DND-41 (cell line): ENCODE results near the gene ACAD8.

Experiments
- EZH2 ChIP-seq: IDR thresholded peaks from 3 replicates; pipeline ENCODE4 v1.6.1; 2012; ENCODE audit warnings: borderline replicate concordance, low read depth, mild to moderate bottlenecking, moderate library complexity, low read length, inconsistent platforms; ENCODE audit not compliant: severe bottlenecking
- TF ChIP-seq, protein P1 (sequence below): IDR thresholded peaks from 2 replicates; pipeline ENCODE4 v1.5.1; 2012; ENCODE audit warnings: borderline replicate concordance, low read length, moderate library complexity, mild to moderate bottlenecking; ENCODE audit not compliant: poor library complexity, severe bottlenecking; ENCODE audit errors: extremely low read depth

DNA sequence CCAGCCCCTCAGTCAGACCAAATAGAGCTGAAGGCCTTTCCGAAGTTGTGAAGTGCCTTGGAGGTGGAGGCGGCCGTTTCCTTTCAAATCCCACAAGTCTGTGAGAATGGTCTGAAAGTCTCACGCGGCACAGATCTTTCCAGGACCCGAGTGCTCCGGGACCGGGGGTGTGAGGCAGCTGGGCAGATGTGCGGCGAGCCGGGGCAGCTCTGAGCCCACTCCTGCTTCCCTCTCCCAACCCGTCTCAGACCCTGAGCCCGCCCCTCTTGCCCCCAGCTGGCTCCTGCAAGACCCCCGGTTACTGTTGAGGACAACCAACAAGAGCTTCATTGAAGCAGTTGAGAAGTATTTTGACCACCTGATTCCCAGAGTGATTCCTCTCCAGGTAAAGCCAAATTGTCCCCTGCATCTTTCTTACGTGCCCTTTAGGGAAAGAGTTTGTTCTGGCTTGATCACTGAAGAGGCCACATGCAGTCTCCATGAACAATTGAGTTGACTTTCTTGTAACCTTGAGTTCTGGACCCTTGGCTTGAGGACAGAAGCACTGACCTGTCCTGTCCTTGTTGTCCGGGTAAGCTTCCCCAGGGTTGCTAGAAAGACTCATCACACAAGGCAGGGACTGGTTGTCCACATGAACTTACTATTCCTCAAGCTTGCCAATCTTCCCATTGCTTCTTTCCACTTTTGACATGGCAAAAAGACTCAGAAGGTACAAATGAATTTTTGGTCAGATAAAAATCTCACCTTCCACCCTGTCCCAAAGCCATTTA lies 30.3 kb downstream of the ACAD8 start:
- TF ChIP-seq, protein P1, sequence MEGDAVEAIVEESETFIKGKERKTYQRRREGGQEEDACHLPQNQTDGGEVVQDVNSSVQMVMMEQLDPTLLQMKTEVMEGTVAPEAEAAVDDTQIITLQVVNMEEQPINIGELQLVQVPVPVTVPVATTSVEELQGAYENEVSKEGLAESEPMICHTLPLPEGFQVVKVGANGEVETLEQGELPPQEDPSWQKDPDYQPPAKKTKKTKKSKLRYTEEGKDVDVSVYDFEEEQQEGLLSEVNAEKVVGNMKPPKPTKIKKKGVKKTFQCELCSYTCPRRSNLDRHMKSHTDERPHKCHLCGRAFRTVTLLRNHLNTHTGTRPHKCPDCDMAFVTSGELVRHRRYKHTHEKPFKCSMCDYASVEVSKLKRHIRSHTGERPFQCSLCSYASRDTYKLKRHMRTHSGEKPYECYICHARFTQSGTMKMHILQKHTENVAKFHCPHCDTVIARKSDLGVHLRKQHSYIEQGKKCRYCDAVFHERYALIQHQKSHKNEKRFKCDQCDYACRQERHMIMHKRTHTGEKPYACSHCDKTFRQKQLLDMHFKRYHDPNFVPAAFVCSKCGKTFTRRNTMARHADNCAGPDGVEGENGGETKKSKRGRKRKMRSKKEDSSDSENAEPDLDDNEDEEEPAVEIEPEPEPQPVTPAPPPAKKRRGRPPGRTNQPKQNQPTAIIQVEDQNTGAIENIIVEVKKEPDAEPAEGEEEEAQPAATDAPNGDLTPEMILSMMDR = no peak
- TF ChIP-seq EZH2 = no peak
